Erythroblast (primary cell): ENCODE results near the gene DBN1.

ENCODE experiments used
- GATA1 ChIP-seq: IDR thresholded peaks from 2 replicates; pipeline ENCODE4 v1.6.1; 2011; ENCODE audit warnings: low read depth, mild to moderate bottlenecking, control low read depth, low read length, moderate library complexity
- POLR2A ChIP-seq: IDR thresholded peaks from 2 replicates; pipeline ENCODE4 v1.6.1; 2011; ENCODE audit warnings: mild to moderate bottlenecking, low read length

- no peak for TF ChIP-seq POLR2A
- TF ChIP-seq GATA1, result no peak
Observed at GRCh38 chr5:177454397-177455035, 18.9 kb downstream of the DBN1 start.
